Cardiac muscle cell (in vitro differentiated cells and primary cell): Measurements from ENCODE around the gene OVCH1. TPM values are rescaled to one million over a fixed set of nuclear protein-coding genes. Genes with fewer than 3 reads are reported as not detected.
"Not testable (repeated sequence)": the region's sequence is repeated elsewhere in the genome, so short reads cannot be mapped to it uniquely, and the experiment has no call there.

Experiments
- DNase-seq, 2 donors: peaks; one replicate each; pipeline versions ENCODE4 v3.0.0 to v3.0.0-alpha.2; 2010 to 2017; ENCODE audit warnings: low read depth in 1 of 2, low spot score in 1 of 2
- H3K27ac ChIP-seq: fragments of 200-600 bp; sonication (generic); 2 replicates; pipeline ENCODE4 v1.5.1; 2016
- H3K27me3 ChIP-seq: fragments of 200-600 bp; sonication (generic); 2 replicates; pipeline ENCODE4 v1.6.0; 2016; ENCODE audit warnings: control low read depth
- H3K36me3 ChIP-seq: fragments of 200-600 bp; sonication (generic); 2 replicates; pipeline ENCODE4 v1.5.1; 2016; ENCODE audit warnings: control low read depth
- H3K4me1 ChIP-seq: fragments of 200-600 bp; sonication (generic); 2 replicates; pipeline ENCODE4 v1.8.1; 2017; ENCODE audit warnings: low read depth, mild to moderate bottlenecking, mixed run types
- H3K4me3 ChIP-seq: fragments of 200-600 bp; sonication (generic); 2 replicates; pipeline ENCODE4 v1.5.1; 2016; ENCODE audit warnings: mild to moderate bottlenecking
- H3K9me3 ChIP-seq: fragments of 200-600 bp; sonication (generic); 2 replicates; pipeline ENCODE4 v1.5.1; 2017; ENCODE audit warnings: low read depth, mild to moderate bottlenecking, control low read depth
- polyA plus RNA-seq: library from polyadenylated mRNA; unstranded; fragments of >200 nt; fragmentation: Nextera tagmentation; extraction: Ambion mirVana; gene quantifications from 2 replicates; pipeline ENCODE4 v1.2.1, GENCODE V29; 2016
- total RNA-seq: library from RNA; depleted of rRNA; stranded (reverse); fragments of >200 nt; gene quantifications from 2 replicates; pipeline ENCODE4 v1.2.3, GENCODE V29; 2016
- TF ChIP-seq, protein P1 (sequence below): IDR thresholded peaks from 2 replicates; pipeline ENCODE4 v1.5.1; 2012; ENCODE audit warnings: low read depth, mild to moderate bottlenecking, low read length

Gene OVCH1
- total and polyA plus RNA-seq, 2 experiments from 2014 or later = not detected

DNA sequence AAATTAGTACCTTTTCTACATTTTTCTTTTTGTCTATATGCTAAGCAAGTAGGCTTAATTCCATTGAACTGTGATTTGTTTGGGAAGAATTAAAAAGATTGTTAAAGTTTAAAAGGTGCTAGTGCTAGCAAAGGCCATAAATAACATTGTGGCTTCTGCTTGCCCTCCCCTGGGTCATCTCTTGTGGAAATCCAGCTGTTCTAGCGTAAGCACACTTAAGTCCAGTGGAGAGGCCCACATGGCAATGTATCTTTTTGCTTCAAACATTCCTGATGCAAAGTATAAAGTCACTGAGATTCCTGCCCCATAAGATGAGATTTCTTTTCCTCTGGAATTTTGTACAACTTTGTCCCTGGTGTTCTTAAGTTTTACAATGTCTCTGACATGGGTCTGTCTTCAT, 102.1 kb downstream of the OVCH1 start:
- Histone ChIP-seq H3K4me1 (no peaks in the 10 kb centered on the region), H3K36me3 (no peaks in the 10 kb centered on the region), H3K9me3 (no peaks in the 10 kb centered on the region), H3K27me3 (no peaks in the 10 kb centered on the region), H3K27ac (no peak overlapping the region), H3K4me3 (no peak overlapping the region)
- TF ChIP-seq, protein P1, sequence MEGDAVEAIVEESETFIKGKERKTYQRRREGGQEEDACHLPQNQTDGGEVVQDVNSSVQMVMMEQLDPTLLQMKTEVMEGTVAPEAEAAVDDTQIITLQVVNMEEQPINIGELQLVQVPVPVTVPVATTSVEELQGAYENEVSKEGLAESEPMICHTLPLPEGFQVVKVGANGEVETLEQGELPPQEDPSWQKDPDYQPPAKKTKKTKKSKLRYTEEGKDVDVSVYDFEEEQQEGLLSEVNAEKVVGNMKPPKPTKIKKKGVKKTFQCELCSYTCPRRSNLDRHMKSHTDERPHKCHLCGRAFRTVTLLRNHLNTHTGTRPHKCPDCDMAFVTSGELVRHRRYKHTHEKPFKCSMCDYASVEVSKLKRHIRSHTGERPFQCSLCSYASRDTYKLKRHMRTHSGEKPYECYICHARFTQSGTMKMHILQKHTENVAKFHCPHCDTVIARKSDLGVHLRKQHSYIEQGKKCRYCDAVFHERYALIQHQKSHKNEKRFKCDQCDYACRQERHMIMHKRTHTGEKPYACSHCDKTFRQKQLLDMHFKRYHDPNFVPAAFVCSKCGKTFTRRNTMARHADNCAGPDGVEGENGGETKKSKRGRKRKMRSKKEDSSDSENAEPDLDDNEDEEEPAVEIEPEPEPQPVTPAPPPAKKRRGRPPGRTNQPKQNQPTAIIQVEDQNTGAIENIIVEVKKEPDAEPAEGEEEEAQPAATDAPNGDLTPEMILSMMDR = no peak
- DNase-seq = no peak

DNA sequence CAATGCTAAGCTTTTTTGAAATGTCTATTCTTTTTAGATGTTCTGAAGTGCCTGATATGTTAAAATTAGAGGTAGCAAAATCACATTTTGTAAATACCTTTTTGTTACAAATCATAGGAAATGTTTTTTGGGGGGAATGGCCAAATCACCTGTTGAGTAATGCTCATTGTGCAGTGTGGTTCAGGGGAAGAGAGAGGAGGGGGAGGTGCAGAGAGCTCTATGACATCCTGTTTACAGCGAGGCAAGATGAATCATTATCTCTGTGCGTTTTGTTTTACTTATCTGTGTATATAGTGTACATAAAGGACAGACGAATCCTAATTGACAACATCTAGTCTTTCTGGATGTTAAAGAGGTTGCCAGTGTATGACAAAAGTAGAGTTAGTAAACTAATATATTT, 107.1 kb downstream of the OVCH1 start:
- H3K9me3 ChIP-seq, H3K27ac ChIP-seq, H3K27me3 ChIP-seq, H3K4me1 ChIP-seq, H3K4me3 ChIP-seq, H3K36me3 ChIP-seq: not testable (repeated sequence)
- DNase-seq = peak in 1 of 2 donors; percentile 25

DNA sequence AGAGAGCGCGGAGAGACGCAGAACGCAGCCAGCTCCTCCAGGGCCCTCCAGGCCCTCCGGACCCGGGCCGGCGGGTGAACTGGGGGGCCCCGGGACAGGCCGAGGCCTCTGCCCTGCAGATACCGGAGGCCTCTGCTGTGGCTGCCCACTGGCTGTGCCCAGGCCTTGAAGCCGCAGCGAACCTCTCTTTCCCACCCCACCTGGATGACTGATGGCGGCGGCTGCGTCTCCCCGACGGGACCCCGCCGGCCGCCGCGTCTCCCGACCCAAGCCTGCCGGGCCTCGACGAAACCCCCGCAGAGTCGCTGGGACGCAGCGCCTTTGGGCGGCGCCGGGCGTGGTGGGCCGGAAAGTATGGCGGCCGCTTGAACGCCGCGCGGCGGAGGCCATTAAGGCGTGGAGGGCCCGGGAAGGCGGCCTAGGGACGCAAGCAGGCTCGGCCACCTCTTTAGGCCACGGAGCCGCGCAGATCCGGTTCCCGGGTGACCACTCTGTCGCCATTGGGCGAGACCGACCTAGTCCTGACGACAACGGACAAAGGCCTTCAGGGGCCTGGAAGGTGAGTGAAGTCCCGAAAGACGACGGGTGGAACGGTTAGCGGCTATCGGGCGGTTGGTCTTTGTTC, 108.1 kb downstream of the OVCH1 start:
- Histone ChIP-seq H3K27ac (no peak overlapping the region), H3K4me1 (no peaks in the 10 kb centered on the region), H3K36me3 (no peaks in the 10 kb centered on the region), H3K9me3 (no peaks in the 10 kb centered on the region), H3K4me3 (no peak overlapping the region), H3K27me3 (no peaks in the 10 kb centered on the region)
- TF ChIP-seq, protein P1 = no peak
- DNase-seq = peak in 1 of 2 donors; percentile 4

DNA sequence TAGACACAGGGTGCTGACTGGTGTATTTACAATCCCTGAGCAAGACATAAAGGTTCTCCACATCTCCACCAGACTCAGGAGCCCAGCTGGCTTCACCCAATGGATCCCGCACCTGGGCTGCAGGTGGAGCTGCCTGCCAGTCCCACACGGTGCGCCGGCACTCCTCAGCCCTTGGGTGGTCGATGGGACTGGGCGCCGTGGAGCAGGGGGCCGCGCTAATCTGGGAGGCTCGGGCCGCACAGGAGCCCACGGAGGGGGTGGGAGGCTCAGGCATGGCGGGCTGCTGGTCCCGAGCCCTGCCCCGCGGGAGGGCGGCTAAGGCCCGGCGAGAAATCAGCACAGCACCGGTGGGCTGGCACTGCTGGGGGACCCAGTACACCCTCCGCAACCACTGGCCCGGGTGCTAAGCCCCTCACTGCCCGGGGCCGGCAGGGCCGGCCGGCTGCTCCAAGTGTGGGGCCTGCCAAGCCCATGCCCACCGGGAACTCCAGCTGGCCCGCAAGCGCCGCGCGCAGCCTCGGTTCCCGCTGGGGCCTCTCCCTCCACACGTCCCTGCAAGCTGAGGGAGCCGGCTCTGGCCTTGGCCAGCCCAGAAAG, 111.3 kb downstream of the OVCH1 start:
- H3K4me3 ChIP-seq, H3K27me3 ChIP-seq, H3K9me3 ChIP-seq, DNase-seq, H3K4me1 ChIP-seq, H3K36me3 ChIP-seq, H3K27ac ChIP-seq: not testable (repeated sequence)

DNA sequence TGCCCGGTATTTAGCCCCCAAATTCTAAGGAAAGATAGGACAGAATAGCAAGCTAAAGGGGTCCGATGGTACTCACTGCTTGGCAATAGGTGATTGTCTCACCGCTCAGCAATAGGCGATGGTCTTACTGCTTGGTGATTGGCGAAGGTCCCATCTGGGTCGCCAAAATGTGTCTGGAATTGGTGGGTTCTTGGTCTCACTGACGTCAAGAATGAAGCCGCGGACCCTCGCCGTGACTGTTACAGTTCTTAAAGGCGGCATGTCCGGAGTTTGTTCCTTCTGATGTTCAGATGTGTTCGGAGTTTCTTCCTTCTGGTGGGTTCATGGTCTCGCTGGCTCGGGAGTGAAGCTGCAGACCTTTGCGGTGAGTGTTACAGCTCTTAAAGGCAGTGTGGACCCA, 112.3 kb downstream of the OVCH1 start:
- not testable (repeated sequence) for DNase-seq, H3K36me3 ChIP-seq, H3K4me3 ChIP-seq, H3K27me3 ChIP-seq, H3K9me3 ChIP-seq, H3K27ac ChIP-seq, H3K4me1 ChIP-seq

DNA sequence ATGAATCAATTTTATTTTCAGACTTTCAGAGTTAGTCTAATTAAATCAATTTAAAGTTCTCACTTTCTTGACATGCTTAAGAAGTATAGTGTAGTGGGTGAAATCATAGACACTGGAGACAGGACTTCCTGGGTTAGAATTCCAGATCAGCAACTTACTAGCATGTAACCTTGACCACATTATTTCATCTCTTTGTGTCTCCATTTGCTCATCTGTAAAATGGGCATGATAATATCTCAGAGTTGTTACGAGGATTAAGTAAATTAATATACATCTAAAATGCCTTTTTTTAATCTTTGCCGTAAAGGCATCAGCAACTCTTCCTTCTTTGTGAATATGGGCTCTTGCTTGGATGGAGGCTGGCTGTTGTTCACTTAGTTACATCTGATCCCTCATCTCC, 115.2 kb downstream of the OVCH1 start:
- Histone ChIP-seq H3K9me3 (no peaks in the 10 kb centered on the region), H3K27me3 (no peaks in the 10 kb centered on the region), H3K36me3 (no peaks in the 10 kb centered on the region), H3K4me1 (peaks cover 9% of the 10 kb centered on the region), H3K4me3 (peak overlapping the region; percentile 80), H3K27ac (no peak overlapping the region)
- DNase-seq = no peak
- TF ChIP-seq, protein P1 = no peak
